Esophagus muscularis mucosa (tissue), 4 donors: ENCODE results near the gene SMARCE1. TPM values are rescaled to one million over a fixed set of nuclear protein-coding genes. Genes with fewer than 3 reads are reported as not detected.

Experiments used
- DNase-seq: peaks from one replicate; pipeline ENCODE4 v3.0.0-alpha.2; 2017; ENCODE audit errors: extremely low spot score
- H3K27ac ChIP-seq, 4 donors: fragments of 200-600 bp; sonication (generic); replicated peaks in 1 of 4; 1 replicate in 3 of 4; 2 replicates in 1 of 4; pipeline ENCODE4 v1.5.1; 2016 to 2019; ENCODE audit warnings: mild to moderate bottlenecking in 1 of 4
- H3K27me3 ChIP-seq, 4 donors: fragments of 200-600 bp; sonication (generic); one replicate each; pipeline versions ENCODE4 v1.5.1 to v1.6.0; 2016 to 2019
- H3K36me3 ChIP-seq, 4 donors: fragments of 200-600 bp; sonication (generic); one replicate each; pipeline ENCODE4 v1.5.1; 2016 to 2019
- H3K4me1 ChIP-seq, 4 donors: fragments of 200-600 bp; sonication (generic); one replicate each; pipeline ENCODE4 v1.5.1; 2016 to 2019
- H3K4me3 ChIP-seq, 4 donors: fragments of 200-600 bp; sonication (generic); 1 replicate in 2 of 4; 2 replicates in 2 of 4; pipeline ENCODE4 v1.5.1; 2016 to 2019; ENCODE audit warnings: mild to moderate bottlenecking in 4 of 4, moderate library complexity in 1 of 4
- H3K9me3 ChIP-seq, 4 donors: fragments of 200-600 bp; sonication (generic); 1 replicate in 3 of 4; 2 replicates in 1 of 4; pipeline ENCODE4 v1.5.1; 2016 to 2019
- EP300 ChIP-seq: sonication (generic); formaldehyde crosslinking; IDR thresholded peaks from one replicate; pipeline ENCODE4 v1.6.1; 2017; ENCODE audit warnings: antibody characterized with exemption
- POLR2A ChIP-seq: fragments of 450-650 bp; IDR thresholded peaks from one replicate; pipeline ENCODE4 v1.6.1; 2017; ENCODE audit warnings: antibody characterized with exemption, moderate library complexity, mild to moderate bottlenecking, low read depth
- POLR2AphosphoS5 ChIP-seq, 2 donors: sonication (generic); formaldehyde crosslinking; IDR thresholded peaks; one replicate each; pipeline ENCODE4 v1.6.1; 2017; ENCODE audit warnings: antibody characterized with exemption in 2 of 2
- WGBS: methylation state at CpG from one replicate; pipeline ENCODE4 v1.1.5; 2018; 5-methylcytosine and 5-hydroxymethylcytosine counted together
- intact Hi-C: fragments of 100-400 bp; cut with DNase I; formaldehyde crosslinking; loops from one replicate; pipeline ENCODE4 v1.15.1; 2023
- total RNA-seq, 4 donors: library from RNA; depleted of rRNA; stranded (reverse); fragments of >200 nt; gene quantifications; one replicate each; pipeline versions ENCODE4 v1.1.0 to v1.2.1, GENCODE V29; 2016
- TF ChIP-seq, protein P1 (sequence below), 3 experiments: fragments of 200-600 bp in 2 of 3; fragments of 450-650 bp in 1 of 3; sonication (generic) in 2 of 3; IDR thresholded peaks; one replicate each; pipeline ENCODE4 v1.5.1; 2017 to 2019; ENCODE audit warnings: antibody characterized with exemption in 3 of 3, mild to moderate bottlenecking in 2 of 3, moderate library complexity in 1 of 3

SMARCE1 gene
- total RNA-seq, 4 donors from 2014 or later: 86.8 to 112 (median 102) TPM

- intact Hi-C loops: no loop called here
- TF ChIP-seq, protein P1, sequence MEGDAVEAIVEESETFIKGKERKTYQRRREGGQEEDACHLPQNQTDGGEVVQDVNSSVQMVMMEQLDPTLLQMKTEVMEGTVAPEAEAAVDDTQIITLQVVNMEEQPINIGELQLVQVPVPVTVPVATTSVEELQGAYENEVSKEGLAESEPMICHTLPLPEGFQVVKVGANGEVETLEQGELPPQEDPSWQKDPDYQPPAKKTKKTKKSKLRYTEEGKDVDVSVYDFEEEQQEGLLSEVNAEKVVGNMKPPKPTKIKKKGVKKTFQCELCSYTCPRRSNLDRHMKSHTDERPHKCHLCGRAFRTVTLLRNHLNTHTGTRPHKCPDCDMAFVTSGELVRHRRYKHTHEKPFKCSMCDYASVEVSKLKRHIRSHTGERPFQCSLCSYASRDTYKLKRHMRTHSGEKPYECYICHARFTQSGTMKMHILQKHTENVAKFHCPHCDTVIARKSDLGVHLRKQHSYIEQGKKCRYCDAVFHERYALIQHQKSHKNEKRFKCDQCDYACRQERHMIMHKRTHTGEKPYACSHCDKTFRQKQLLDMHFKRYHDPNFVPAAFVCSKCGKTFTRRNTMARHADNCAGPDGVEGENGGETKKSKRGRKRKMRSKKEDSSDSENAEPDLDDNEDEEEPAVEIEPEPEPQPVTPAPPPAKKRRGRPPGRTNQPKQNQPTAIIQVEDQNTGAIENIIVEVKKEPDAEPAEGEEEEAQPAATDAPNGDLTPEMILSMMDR (IDR thresholded peaks at IDR 0.05): no peak
- TF ChIP-seq POLR2A: no peak
Observed at GRCh38 chr17:40611840-40612474, 35.7 kb downstream of the SMARCE1 start.

DNA sequence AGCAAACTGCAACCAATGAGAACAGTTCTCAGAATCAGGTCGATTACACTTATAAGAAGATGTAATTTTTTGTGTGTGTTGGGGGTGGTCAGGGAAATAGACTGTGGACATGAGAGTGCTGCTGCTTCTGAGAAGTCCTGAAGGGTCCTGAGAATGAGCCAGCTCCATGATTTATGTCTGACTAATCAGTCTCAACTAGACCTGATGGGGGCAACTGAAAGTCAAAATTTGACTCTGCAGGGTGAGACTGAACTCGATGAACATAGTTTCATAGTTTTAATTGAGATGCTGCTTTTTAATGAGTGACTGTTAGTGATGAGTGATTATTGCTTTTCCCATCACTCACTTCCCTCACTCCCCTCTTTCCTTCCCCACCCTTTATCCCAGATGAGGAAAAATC, 37.3 kb downstream of the SMARCE1 start:
- H3K27me3 ChIP-seq: peaks cover 0 to 30% (median 0%) of the 10 kb centered on the region in 4 donors
- 73% methylated on average over 2 of the region's 2 CpGs for WGBS
- no peaks in the 10 kb centered on the region for H3K36me3 ChIP-seq
- H3K9me3 ChIP-seq: no peaks in the 10 kb centered on the region
- no peak overlapping the region for H3K27ac ChIP-seq
- no peak for TF ChIP-seq POLR2A
- TF ChIP-seq, protein P1 (IDR thresholded peaks at IDR 0.05): no peak
- TF ChIP-seq EP300: no peak
- intact Hi-C loops: no loop called here
- DNase-seq: peak; percentile 45
- H3K4me3 ChIP-seq: no peak overlapping the region
- H3K4me1 ChIP-seq: peaks cover 0 to 1% (median 0%) of the 10 kb centered on the region in 4 donors

More at GRCh38 chr17:40611840-40612474, 35.7 kb downstream of the SMARCE1 start:
- 82% methylated on average over 7 of the region's 7 CpGs for WGBS
- H3K36me3 ChIP-seq: no peaks in the 10 kb centered on the region
- DNase-seq: peak; percentile 55
- peaks cover 0 to 46% (median 0%) of the 10 kb centered on the region in 4 donors for H3K27me3 ChIP-seq
- no peak overlapping the region for H3K4me3 ChIP-seq
- H3K4me1 ChIP-seq: peaks cover 0 to 11% (median 7%) of the 10 kb centered on the region in 4 donors
- H3K27ac ChIP-seq: no peak overlapping the region
- H3K9me3 ChIP-seq: no peaks in the 10 kb centered on the region

DNA sequence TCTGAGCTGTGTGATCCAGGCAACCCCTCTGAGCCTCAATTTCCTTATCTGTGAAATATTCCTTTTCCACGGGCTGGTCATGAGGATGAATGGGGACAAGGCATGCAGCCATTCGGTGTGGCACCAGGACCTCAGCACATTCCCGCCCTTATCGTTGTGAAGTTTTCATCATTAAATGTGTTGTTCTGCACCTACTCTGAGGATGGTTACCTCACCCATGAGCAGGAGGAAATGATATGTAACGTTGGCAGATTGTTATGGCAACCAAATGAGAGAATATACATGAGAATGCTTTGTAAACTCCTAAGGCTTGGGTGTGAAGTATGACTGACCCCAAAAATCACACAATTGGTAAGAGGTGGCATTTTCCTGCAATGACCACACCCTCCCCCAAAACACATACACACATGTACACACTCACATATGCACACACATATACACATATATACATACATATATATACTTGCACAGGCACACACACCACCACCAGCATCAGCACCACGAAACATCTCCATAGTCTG, 39.5 kb downstream of the SMARCE1 start:
- H3K9me3 ChIP-seq: no peaks in the 10 kb centered on the region
- no peaks in the 10 kb centered on the region for H3K36me3 ChIP-seq
- peak; percentile 78 for DNase-seq
- intact Hi-C loops: no loop called here
- no peak overlapping the region for H3K27ac ChIP-seq
- 83% methylated on average over 6 of the region's 6 CpGs for WGBS
- TF ChIP-seq EP300: no peak
- TF ChIP-seq POLR2AphosphoS5 (IDR thresholded peaks at IDR 0.05): no peak
- TF ChIP-seq, protein P1 (IDR thresholded peaks at IDR 0.05): no peak
- TF ChIP-seq POLR2A: no peak
- H3K4me1 ChIP-seq: no peaks in the 10 kb centered on the region
- peaks cover 0 to 9% (median 0%) of the 10 kb centered on the region in 4 donors for H3K27me3 ChIP-seq
- H3K4me3 ChIP-seq: no peak overlapping the region

- no peaks in the 10 kb centered on the region for H3K9me3 ChIP-seq
- no peaks in the 10 kb centered on the region for H3K36me3 ChIP-seq
- peak; percentile 57 for DNase-seq
- no peak for TF ChIP-seq POLR2AphosphoS5 (IDR thresholded peaks at IDR 0.05)
- no peak for TF ChIP-seq POLR2A
- TF ChIP-seq, protein P1 (IDR thresholded peaks at IDR 0.05): no peak
- no peak for TF ChIP-seq EP300
- WGBS: 79% methylated on average over 5 of the region's 5 CpGs
- peaks cover 0 to 4% (median 0%) of the 10 kb centered on the region in 4 donors for H3K27me3 ChIP-seq
- intact Hi-C loops: no loop called here
- no peak overlapping the region for H3K4me3 ChIP-seq
- H3K27ac ChIP-seq: no peak overlapping the region
- no peaks in the 10 kb centered on the region for H3K4me1 ChIP-seq
Observed at GRCh38 chr17:40607641-40608040, 40.0 kb downstream of the SMARCE1 start.
